Prostate gland (tissue), 2 donors: ENCODE data around the gene MBOAT2.

ENCODE experiments used
- CTCF ChIP-seq, 4 experiments: fragments of 200-600 bp in 2 of 4; fragments of 450-650 bp in 2 of 4; sonication (generic) in 2 of 4; IDR thresholded peaks; 1 replicate in 3 of 4; 2 replicates in 1 of 4; pipeline ENCODE4 v1.5.1; 2016 to 2019; ENCODE audit warnings: antibody characterized with exemption in 4 of 4, mild to moderate bottlenecking in 2 of 4, moderate library complexity in 2 of 4
- POLR2A ChIP-seq: fragments of 450-650 bp; IDR thresholded peaks from one replicate; pipeline ENCODE4 v1.6.1; 2016; ENCODE audit warnings: antibody characterized with exemption, mild to moderate bottlenecking
- POLR2AphosphoS5 ChIP-seq: sonication (generic); formaldehyde crosslinking; IDR thresholded peaks from one replicate; pipeline ENCODE4 v1.6.1; 2017; ENCODE audit warnings: antibody characterized with exemption

GRCh38 chr2:8839189-8839965, 164.1 kb downstream of the MBOAT2 start:
- no peak for TF ChIP-seq CTCF (IDR thresholded peaks at IDR 0.05)
- no peak for TF ChIP-seq POLR2A
- no peak for TF ChIP-seq POLR2AphosphoS5
